ENCODE measurements around the gene ZNF69.

DNA sequence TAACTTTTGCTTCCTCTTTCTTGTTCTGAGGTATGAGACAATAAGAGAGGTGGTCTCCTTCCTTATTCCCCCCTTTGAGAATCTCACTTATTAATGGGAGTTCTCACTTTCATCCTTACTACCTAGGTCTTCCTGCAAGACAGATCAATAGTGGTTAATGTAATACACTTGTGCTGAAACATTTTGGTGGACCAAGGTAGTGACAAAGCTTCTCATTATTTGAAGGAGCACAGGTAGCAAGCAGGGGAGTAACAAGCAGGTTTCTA, 55.2 kb downstream of the ZNF69 start:
- TF ChIP-seq, protein P1, sequence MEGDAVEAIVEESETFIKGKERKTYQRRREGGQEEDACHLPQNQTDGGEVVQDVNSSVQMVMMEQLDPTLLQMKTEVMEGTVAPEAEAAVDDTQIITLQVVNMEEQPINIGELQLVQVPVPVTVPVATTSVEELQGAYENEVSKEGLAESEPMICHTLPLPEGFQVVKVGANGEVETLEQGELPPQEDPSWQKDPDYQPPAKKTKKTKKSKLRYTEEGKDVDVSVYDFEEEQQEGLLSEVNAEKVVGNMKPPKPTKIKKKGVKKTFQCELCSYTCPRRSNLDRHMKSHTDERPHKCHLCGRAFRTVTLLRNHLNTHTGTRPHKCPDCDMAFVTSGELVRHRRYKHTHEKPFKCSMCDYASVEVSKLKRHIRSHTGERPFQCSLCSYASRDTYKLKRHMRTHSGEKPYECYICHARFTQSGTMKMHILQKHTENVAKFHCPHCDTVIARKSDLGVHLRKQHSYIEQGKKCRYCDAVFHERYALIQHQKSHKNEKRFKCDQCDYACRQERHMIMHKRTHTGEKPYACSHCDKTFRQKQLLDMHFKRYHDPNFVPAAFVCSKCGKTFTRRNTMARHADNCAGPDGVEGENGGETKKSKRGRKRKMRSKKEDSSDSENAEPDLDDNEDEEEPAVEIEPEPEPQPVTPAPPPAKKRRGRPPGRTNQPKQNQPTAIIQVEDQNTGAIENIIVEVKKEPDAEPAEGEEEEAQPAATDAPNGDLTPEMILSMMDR (conservative IDR thresholded peaks at IDR 0.05; ENCODE audit: low read length): no peak
- no peak for TF ChIP-seq EZH2phosphoT487 (IDR thresholded peaks at IDR 0.05; ENCODE audit: borderline replicate concordance, low read depth, low read length)

Measured in OCI-LY7 (cell line).